Activated CD8-positive, alpha-beta memory T cell treated with anti-CD3 and anti-CD28 coated beads, Interleukin-2, amount 10 ng/mL, durations not matched to agents 7 days and 5 days (primary cell): Measurements from ENCODE around the gene GYG2. TPM values are rescaled to one million over a fixed set of nuclear protein-coding genes. Genes with fewer than 3 reads are reported as not detected.

Experiments used
- ATAC-seq: fragments of 150-1000 bp; cut with Tn5 transposase; one replicate; pipeline ENCODE4 v1.10.0; 2021; ENCODE audit warnings: moderate library complexity
- CTCF ChIA-PET: fragments of 350-600 bp; sonication (Branson Sonifier 250); formaldehyde crosslinking; loops from one replicate; lab custom pipeline; 2021; ENCODE audit warnings: antibody characterized with exemption; lab: Charles Lee
- DNase-seq: peaks from one replicate; pipeline ENCODE4 v3.0.0-alpha.2; 2020
- H3K27ac Mint-ChIP-seq: one replicate; pipeline ENCODE4 v1.8.0; 2021; ENCODE audit warnings: mild to moderate bottlenecking, mixed read lengths
- H3K27me3 Mint-ChIP-seq: one replicate; pipeline ENCODE4 v1.8.0; 2021; ENCODE audit warnings: mixed read lengths
- H3K36me3 Mint-ChIP-seq: one replicate; pipeline ENCODE4 v1.8.0; 2021; ENCODE audit warnings: mild to moderate bottlenecking, mixed read lengths
- H3K4me1 Mint-ChIP-seq: one replicate; pipeline ENCODE4 v1.8.0; 2021; ENCODE audit warnings: mixed read lengths
- H3K4me3 Mint-ChIP-seq: one replicate; pipeline ENCODE4 v1.8.0; 2021; ENCODE audit warnings: mild to moderate bottlenecking, moderate library complexity, mixed read lengths
- H3K9me3 Mint-ChIP-seq: one replicate; pipeline ENCODE4 v1.8.0; 2022; ENCODE audit warnings: low read depth, mixed read lengths
- total RNA-seq, 2 experiments: library from RNA; stranded (reverse); gene quantifications; one replicate each; pipeline ENCODE4 v1.2.3, GENCODE V29; 2021

Gene GYG2
- total RNA-seq, 2 experiments from 2014 or later: not detected

DNA sequence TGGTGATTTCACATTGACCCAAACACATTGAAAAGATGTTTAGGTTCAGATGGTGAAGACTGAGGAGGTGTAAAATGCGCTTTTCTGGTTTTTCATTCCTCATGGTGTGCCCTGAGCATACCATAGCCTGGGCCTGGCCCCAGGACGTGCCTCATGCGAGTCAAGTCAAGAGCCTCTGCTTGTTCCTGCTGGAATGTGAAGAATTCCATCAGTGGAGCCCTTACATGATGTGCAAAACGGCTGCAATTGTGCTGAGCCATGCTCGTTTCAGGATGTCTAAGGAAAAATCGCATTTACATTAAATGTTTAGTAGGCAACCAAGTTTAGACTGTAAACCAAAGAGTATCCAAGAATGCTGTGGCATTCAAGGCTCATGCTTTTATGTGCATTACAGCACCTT is 34.9 kb downstream of the GYG2 start:
- Mint-ChIP-seq H3K9me3 (no peaks in the 10 kb centered on the region), H3K36me3 (no peaks in the 10 kb centered on the region), H3K27me3 (no peaks in the 10 kb centered on the region), H3K27ac (no peak overlapping the region), H3K4me1 (no peaks in the 10 kb centered on the region), H3K4me3 (no peak overlapping the region)
- no peak for ATAC-seq
- CTCF ChIA-PET: no interaction called here
- no peak for DNase-seq

DNA sequence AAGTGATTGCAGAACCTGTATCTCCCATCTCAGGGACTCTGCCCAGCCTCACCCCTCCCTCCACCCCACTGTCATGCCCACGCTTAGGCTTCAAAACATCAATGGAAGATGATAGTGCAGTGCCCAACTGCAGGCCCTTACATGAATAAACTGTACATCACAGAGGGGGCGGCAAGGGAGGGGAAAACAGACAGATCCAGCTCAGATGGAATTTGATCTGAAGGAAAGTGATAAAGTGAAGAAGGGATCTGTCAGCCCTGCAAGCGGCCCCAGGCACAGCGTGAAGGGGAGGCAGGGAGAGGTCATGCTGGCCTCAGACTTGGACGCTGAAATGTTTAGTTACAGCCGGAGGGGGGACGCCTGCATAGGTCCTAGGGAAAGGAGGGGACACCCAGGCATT is 38.5 kb downstream of the GYG2 start:
- H3K27me3 Mint-ChIP-seq: no peaks in the 10 kb centered on the region
- H3K36me3 Mint-ChIP-seq: no peaks in the 10 kb centered on the region
- no peak overlapping the region for H3K4me3 Mint-ChIP-seq
- H3K4me1 Mint-ChIP-seq: no peaks in the 10 kb centered on the region
- ATAC-seq: no peak
- H3K27ac Mint-ChIP-seq: no peak overlapping the region
- H3K9me3 Mint-ChIP-seq: no peaks in the 10 kb centered on the region
- CTCF ChIA-PET: no interaction called here
- DNase-seq: no peak

DNA sequence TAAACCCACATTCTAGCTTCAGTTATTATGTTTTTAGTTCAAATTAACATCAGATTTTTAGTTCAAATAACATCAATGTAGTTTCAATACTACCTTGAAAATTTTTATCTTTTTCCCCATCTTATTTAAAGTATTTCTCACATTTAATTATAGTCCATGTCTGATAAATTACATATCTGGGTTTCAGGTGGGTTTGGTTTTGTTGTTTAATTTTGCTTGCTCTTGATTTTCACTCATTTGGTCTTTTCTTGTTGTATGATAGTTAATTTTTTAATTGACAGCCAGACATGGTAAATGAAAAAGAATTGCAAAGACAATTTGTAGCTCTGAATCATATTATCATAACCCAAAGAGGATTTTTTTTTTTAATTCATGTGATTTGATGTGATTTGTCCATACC is 41.9 kb downstream of the GYG2 start:
- H3K9me3 Mint-ChIP-seq: no peaks in the 10 kb centered on the region
- H3K27ac Mint-ChIP-seq: no peak overlapping the region
- no peaks in the 10 kb centered on the region for H3K36me3 Mint-ChIP-seq
- H3K4me1 Mint-ChIP-seq: no peaks in the 10 kb centered on the region
- ATAC-seq (no peak), DNase-seq (no peak)
- no peak overlapping the region for H3K4me3 Mint-ChIP-seq
- H3K27me3 Mint-ChIP-seq: peaks cover 3% of the 10 kb centered on the region
- CTCF ChIA-PET: no interaction called here

DNA sequence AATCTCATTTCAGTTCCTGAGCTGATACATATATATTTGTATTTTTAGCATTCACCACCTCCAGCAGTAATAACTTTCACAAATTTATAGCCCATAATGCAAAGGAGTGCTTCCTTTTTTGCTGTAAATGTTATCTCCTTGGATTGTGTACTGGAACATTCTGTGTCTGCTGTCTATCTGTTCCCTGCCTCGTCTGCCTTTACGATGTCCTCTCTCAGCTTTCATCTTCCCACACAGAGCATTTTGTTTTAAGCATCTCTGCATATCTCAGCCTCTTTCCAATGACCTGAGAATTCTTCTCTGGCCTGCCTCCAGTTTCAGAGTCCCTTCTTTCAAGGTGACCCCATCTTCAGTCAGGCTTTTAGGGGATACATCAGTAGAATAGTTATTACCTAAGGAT is 43.1 kb downstream of the GYG2 start:
- Mint-ChIP-seq H3K27ac (no peak overlapping the region), H3K4me1 (no peaks in the 10 kb centered on the region), H3K4me3 (no peak overlapping the region), H3K27me3 (peaks cover 3% of the 10 kb centered on the region), H3K9me3 (no peaks in the 10 kb centered on the region), H3K36me3 (no peaks in the 10 kb centered on the region)
- DNase-seq (no peak), ATAC-seq (no peak)
- CTCF ChIA-PET: no interaction called here

DNA sequence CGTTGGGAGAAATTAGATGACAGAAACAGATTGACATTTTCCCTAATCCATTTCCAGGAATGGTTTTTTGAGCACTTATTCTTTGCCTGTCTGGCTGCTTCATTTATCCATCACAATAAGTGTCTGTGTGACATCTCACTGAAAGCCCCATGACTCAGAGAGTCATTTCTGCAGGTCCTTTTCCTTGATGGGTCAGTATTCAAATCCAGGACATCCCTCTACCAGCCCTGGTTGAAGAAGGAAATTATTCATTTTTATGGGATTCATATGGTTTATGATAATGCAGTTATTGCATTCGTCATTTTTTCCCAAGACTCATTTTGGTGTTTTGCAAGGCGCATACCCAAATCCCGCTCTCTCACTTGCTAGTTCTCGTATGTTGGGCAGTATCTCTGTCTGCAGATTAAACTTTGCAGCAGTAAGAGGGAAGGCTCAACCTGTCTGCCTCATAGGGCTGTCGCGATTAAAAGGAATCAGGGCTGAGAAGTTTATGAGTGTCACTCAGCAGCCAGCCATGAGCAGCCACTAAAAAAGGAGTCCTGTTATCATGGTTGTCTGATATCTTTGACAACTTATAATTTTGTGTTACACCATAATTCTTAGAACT is 44.0 kb downstream of the GYG2 start:
- no peak for DNase-seq
- Mint-ChIP-seq H3K27me3 (peaks cover 3% of the 10 kb centered on the region), H3K4me3 (no peak overlapping the region), H3K36me3 (no peaks in the 10 kb centered on the region), H3K9me3 (no peaks in the 10 kb centered on the region), H3K27ac (no peak overlapping the region), H3K4me1 (no peaks in the 10 kb centered on the region)
- CTCF ChIA-PET: no interaction called here
- no peak for ATAC-seq

DNA sequence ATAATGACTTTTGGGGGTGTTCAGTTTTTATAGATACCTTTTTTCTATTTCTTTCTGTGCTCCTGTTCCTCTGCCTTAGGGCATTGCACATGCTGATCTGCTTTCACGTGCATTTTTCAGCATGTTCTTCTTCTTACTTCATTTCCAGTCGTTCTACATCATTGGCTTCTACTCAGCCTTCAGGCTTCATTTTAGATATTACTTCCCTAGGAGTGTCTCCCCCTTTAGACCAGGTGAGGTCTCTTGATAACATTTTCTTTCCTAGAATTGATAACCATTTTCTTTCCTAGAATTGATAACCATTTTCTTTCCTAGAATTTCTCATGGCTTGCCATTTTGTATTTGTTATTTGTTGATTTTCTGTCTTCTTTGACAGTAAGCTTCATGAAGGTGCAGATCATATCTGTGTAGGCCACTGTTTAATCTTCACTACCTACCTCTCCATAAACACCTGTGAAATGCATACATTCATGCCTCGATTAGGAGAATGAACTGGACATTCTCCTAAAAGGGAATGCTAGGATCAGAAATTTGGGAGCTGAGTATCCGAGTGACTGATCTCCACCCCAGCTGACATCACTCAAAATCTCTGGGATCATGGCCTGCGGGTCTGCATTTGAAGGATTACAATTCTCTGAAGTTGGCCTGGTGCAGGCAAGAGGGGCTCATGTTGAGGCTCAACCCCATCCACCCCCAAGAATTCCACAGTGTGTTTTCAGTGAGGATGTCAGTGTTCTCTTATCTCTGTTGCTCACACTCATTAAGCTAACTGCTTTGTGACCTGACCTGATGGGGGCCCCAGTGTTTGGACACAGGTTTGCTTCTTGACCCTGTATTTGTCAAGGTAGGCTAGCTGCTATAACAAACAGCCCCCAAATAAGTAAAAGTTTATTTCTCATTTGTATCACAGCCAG is 45.7 kb downstream of the GYG2 start:
- ATAC-seq (no peak), DNase-seq (no peak)
- Mint-ChIP-seq H3K27me3 (peaks cover 3% of the 10 kb centered on the region), H3K27ac (no peak overlapping the region), H3K4me3 (no peak overlapping the region), H3K9me3 (no peaks in the 10 kb centered on the region), H3K4me1 (no peaks in the 10 kb centered on the region), H3K36me3 (no peaks in the 10 kb centered on the region)
- CTCF ChIA-PET: no interaction called here

DNA sequence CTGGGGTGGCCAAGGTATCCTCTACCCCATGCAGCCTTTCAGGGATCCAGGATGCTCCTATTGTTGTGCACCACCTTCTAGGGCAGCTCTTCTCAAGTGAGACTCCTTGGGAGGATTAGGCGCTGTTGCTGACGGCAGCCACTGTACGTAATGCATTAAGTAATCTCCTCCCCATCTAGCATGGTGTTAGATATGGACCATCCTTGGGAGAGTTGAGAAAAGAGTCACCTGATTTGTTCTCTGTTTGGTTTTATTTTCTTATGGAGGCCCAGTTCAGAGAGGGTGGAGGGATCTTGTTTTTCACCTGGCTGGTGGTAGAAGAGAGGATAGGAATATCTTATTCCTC is 46.4 kb downstream of the GYG2 start:
- Mint-ChIP-seq H3K9me3 (no peaks in the 10 kb centered on the region), H3K36me3 (no peaks in the 10 kb centered on the region), H3K4me3 (no peak overlapping the region), H3K27ac (no peak overlapping the region), H3K27me3 (peaks cover 3% of the 10 kb centered on the region), H3K4me1 (no peaks in the 10 kb centered on the region)
- CTCF ChIA-PET: no interaction called here
- ATAC-seq (no peak), DNase-seq (no peak)

DNA sequence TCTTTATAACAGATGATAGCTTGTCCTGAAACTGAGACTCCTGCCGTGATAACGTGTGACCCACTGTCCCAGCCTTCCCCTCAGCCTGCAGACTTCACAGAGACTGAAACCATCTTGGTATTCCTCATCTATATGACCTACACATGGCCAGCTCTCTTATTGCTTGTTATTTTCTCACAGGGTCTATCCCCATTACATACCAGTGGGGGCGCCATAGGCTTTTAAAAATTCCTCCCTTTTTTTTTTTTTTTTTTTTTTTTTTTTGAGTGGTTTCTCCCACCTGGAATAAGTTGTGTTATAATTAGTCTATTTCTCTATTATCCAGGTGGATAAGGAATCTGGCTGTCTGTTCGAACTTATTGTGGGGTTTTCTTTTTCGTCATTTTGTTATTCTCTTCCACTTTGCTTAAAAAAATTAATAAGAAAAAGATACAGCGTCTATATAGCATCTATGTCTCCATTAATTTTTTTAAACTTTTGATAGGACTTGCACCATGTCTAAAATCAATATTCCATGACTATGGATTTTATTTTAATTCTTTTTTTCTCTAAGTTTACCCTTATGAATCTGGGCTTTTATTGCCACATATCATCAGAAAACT is 47.2 kb downstream of the GYG2 start:
- H3K9me3 Mint-ChIP-seq: no peaks in the 10 kb centered on the region
- no peaks in the 10 kb centered on the region for H3K4me1 Mint-ChIP-seq
- no peak overlapping the region for H3K4me3 Mint-ChIP-seq
- CTCF ChIA-PET: no interaction called here
- no peaks in the 10 kb centered on the region for H3K36me3 Mint-ChIP-seq
- H3K27ac Mint-ChIP-seq: no peak overlapping the region
- ATAC-seq (no peak), DNase-seq (no peak)
- H3K27me3 Mint-ChIP-seq: peaks cover 3% of the 10 kb centered on the region

DNA sequence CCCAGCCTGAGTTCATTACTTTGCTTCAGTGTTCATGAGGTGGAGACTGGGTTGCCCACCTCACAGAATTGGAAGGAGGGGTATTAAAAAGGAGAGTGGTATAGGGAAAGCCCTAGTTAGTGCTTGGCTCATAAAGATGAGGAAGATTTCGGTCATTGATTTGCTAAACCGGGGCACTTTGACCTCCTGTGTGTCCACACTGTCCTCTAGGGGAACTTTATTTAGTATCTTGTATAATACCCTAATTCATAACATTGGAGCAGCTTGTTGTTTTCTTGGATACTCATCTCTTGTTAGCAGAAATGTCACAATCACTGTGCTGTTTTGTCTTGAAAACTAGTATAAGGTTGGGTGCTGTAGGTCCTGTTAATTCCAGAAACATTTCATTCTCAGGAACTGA is 49.8 kb downstream of the GYG2 start:
- H3K36me3 Mint-ChIP-seq: no peaks in the 10 kb centered on the region
- ATAC-seq (no peak), DNase-seq (no peak)
- CTCF ChIA-PET: no interaction called here
- no peaks in the 10 kb centered on the region for H3K4me1 Mint-ChIP-seq
- no peak overlapping the region for H3K4me3 Mint-ChIP-seq
- H3K27ac Mint-ChIP-seq: no peak overlapping the region
- peaks cover 3% of the 10 kb centered on the region for H3K27me3 Mint-ChIP-seq
- H3K9me3 Mint-ChIP-seq: no peaks in the 10 kb centered on the region

DNA sequence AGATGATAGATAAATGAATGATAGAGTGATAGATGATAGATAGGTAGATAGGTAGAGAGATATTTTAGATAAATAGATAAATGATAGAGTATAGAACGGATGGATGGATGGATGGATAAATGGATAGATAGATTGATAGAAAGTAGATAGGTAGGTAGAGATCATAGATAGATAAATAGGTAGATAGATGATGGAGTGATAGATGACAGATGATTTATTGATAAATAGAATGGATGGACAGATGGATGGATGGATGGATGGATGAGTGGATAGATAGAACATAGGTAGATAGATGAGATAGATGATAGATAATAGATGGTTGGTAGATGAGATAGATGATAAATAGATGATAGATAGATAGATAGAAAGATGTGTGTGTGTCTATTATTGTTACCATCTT is 50.9 kb downstream of the GYG2 start:
- Mint-ChIP-seq H3K27ac (no peak overlapping the region), H3K4me1 (no peaks in the 10 kb centered on the region), H3K36me3 (no peaks in the 10 kb centered on the region), H3K4me3 (no peak overlapping the region), H3K9me3 (no peaks in the 10 kb centered on the region), H3K27me3 (no peaks in the 10 kb centered on the region)
- CTCF ChIA-PET: no interaction called here
- ATAC-seq (no peak), DNase-seq (no peak)

DNA sequence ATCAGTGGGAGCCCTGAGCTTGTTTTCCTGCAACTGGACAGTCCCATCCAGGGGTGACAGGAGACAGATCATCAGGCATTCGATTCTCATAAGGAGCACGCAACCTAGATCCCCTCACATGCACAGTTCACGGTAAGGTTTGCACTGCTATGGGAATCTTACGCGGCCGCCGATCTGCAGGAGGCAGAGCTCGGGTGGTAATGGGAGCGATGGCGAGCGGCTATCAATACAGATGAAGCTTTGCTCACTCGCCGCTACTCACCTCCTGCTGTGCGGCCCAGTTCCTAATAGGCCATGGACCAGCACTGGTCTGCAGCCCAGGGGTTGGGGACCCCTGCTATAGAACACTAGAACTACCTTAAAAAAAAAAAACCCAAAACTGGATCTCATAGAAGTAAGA is 55.0 kb downstream of the GYG2 start:
- Mint-ChIP-seq H3K27me3 (no peaks in the 10 kb centered on the region), H3K9me3 (no peaks in the 10 kb centered on the region), H3K4me3 (no peak overlapping the region), H3K36me3 (no peaks in the 10 kb centered on the region), H3K4me1 (peaks cover 2% of the 10 kb centered on the region), H3K27ac (no peak overlapping the region)
- no peak for DNase-seq
- CTCF ChIA-PET: no interaction called here
- ATAC-seq: no peak

DNA sequence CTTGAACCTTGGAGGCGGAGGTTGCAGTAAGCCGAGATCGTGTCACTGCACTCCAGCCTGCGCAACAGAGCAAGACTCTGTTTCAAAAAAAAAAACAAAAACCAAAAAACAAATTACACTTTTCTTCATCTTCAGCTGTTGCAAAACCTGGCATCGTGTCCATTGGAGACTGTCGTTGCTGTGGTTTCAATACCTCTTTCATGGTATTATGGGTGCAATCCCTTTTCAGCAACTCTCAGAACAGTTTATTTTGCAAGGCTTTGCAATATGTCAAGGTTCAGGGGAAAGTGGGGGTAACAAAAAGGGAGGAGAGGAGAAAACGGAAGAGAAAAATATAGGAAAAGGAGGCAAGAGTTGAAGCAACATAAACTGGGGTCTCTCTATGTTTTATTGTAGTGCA is 59.6 kb downstream of the GYG2 start:
- no peaks in the 10 kb centered on the region for H3K9me3 Mint-ChIP-seq
- CTCF ChIA-PET: no interaction called here
- no peak overlapping the region for H3K4me3 Mint-ChIP-seq
- H3K27ac Mint-ChIP-seq: no peak overlapping the region
- peaks cover 16% of the 10 kb centered on the region for H3K4me1 Mint-ChIP-seq
- H3K36me3 Mint-ChIP-seq: no peaks in the 10 kb centered on the region
- ATAC-seq (no peak), DNase-seq (no peak)
- H3K27me3 Mint-ChIP-seq: no peaks in the 10 kb centered on the region

DNA sequence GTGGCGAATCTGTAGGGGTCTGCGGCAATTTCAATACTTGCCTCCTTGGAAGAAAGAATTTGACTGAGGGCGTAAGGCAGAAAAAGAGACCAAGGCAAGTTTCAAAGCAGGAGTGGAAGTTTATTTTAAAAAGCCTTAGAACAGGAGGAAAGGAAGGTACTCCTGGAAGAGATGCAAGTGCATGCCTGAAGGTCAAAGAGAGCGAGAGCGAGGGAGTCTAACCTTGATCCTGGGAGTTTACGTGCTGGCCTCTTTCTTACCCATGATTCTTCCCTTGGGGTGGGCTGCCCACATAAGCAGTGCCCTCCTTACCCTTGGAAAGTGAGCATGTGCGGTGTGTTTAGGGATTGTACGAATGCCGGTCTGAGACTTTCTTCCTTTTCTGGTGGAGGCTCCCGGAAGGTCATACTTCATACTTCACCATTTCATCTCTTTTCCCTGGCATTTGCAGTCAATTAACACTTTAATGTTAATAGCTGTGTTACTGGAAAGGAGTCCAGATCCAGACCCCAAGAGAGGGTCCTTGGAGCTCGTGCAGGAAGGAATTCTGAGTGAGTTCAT is 60.4 kb downstream of the GYG2 start:
- Mint-ChIP-seq H3K9me3 (no peaks in the 10 kb centered on the region), H3K36me3 (no peaks in the 10 kb centered on the region), H3K27ac (peak overlapping the region; percentile 58), H3K4me1 (peaks cover 16% of the 10 kb centered on the region), H3K27me3 (no peaks in the 10 kb centered on the region), H3K4me3 (peak overlapping the region; percentile 70)
- no peak for DNase-seq
- no peak for ATAC-seq
- CTCF ChIA-PET: no interaction called here
